MV-4-11 (cell line): ENCODE results near the gene TOPBP1.
"Not testable (repeated sequence)": the region's sequence is repeated elsewhere in the genome, so short reads cannot be mapped to it uniquely, and the experiment has no call there.

Experiments used
- DNase-seq: peaks from one replicate; lab custom pipeline; 2025; lab: John Stamatoyannopoulos, UW

TOPBP1 gene

DNA sequence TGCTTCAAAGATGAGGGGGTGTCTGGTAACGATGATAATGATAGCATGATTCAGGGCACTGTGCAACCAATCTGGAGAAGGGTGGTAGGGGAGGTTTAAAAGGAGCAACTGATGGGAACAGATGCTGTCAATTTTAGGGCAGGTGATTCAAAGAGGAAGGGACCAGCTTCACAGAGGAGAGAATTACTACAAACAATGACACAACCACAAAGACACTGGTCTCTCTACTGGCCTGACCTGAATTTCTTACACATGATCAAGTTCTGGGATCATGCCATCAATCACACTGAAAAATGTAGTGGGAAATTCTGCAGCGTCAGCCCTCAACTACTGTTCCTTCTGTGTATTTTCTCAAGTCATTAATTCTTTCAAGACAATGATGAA is 90.8 kb downstream of the TOPBP1 start:
- no peak for DNase-seq

DNA sequence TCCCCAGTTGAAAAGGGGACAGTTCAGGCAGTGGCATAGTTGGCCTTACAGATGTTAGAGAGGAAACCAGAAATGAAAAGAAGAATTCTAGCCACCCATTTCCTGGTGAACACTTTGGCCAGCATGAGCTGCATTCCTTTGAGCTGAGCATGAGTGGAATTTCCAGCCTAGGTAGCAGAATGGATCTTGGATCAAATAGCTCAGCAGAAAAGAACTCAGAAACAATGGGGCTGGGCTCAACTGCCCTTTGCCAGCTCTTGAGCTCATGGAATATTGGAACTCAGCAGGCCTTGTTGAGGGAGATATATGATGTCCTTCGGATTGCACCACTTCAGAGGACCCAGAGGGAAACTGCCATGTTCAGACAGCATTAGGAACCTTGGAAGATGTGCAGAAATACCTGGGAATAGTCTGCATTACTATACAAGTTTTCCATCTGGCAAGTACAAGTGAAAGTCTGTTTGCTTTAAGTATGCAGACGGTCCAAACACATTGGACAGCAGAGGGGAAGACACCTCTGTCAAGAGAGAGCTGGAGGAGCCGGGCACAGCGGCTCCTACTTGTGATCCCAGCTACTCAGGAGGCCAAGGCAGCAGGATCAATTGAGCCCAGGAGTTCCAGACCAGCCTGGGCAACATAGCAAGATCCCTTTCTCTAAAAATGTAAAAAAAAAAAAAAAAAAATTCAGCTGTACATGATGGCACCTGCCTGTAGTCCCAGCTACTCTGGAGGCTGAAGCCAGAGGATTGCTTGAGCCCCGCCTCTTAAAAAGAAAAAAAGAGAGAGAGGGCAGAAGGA is 91.4 kb downstream of the TOPBP1 start:
- no peak for DNase-seq

DNA sequence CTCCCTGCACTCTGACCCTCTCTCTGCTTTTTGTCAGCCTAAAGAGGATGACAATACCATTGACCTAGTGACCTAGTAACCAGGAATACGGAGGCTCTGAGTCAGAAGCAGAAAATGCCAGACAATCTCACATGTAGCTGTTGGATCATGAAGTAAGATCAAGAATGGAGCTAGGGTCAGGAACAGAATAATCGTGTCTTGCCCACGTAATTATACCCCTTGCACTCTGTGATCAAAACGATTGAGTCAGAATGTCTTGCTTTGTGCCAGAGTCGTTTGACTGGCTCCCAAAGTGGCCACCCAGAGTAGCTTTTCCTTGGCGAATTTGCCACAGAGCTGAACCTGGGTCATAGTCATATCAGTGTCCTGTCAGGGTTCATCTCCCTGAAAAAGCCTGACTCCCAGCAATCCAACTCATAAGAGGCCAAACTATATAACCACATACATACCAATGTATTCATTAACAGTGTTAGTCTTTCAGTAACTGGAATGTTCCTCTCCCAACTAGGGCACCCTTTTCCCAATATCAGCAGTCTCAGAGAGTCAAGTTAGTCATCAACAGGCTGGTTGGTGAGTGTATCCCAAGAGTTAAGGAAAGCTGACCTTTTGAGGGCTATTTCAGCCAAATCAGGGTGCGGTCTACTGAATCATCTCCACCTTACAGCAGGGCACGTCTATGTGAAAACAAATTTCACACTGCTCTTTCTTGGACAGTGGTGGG is 93.3 kb downstream of the TOPBP1 start:
- no peak for DNase-seq

DNA sequence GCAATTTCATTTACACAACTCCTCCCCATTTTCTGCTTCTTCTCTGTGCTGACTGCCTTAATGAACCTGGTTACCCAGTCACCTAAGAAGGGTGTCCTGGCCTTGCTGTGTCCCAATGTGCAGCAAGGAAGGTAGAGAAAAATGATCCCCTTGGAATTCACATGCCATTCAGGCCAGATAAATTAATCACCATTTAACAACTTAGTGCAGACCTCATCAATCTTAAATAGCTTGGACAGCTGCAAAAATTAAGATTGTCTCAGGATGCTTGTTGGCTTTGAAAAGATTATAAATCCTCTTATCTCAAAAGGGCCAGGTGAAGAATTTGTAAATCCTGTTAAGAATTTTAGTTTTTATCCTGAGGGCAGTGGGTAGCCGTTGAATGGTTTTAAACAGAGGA is 97.9 kb downstream of the TOPBP1 start:
- DNase-seq, result no peak

DNA sequence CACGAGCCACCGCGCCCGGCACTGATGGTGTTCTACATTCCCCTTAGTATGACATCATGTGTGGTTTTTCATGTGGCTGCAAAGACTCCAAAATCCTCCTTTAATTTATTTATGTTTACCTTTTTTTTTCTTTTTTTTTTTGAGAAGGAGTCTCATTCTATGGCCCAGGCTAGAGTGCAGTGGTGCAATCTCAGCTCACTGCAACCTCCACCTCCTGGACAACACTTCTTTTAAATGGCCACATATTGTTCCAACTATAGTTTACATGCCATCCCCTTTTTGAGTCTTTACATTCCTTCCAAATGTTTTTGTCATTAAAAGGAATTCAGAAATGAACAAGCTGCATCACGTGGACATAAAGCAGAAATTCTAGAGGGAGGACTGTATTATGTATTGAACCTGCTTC is 98.6 kb downstream of the TOPBP1 start:
- no peak for DNase-seq

DNA sequence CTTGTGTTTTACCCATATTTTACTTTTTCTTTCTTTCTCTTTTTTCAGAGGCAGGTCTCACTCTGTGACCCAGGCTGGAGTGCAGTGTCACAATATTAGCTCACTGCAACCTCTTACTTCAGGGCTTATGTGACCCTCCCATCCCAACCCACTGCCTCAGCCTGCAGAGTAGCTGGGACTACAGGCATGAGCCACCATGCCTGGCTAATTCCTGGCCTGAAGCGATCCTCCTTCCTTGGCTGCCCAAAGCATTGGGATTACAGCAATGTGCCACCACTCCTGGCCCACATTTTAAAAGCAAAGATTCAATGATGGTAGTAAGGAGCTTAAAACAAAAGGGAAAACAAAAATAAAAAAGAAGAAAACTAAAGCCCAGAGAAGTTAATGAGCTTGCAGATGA is 99.4 kb downstream of the TOPBP1 start:
- DNase-seq, result no peak

DNA sequence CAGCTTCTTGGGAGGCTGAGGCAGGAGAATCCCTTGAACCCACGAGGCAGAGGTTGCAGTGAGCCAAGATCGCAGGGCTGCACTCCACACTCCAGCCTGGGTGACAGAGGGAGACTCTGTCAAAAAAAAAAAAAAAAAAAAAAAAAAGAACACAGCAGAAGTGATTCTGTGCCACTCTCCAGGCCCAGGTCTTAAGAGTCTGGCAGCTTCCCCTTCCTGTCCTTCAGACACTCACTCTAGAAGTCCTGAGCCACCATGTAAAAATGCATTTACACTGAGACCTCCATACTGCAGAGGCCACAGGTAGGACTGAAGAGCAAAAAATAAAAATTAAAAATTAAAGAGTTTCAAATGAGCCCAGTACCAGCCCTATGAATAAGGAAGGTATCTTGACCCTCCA is 100.1 kb downstream of the TOPBP1 start:
- DNase-seq, result no peak

DNA sequence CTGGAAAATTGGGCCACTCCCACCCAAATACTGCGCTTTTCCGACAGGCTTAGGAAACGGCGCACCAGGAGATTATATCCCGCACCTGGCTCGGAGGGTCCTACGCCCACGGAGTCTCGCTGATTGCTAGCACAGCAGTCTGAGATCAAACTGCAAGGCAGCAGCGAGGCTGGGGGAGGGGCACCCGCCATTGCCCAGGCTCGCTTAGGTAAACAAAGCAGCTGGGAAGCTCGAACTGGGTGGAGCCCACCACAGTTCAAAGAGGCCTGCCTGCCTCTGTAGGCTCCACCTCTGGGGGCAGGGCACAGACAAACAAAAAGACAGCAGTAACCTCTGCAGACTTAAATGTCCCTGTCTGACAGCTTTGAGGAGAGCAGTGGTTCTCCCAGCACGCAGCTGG is 110.2 kb downstream of the TOPBP1 start:
- DNase-seq, result not testable (repeated sequence)
